Umbilical cord (tissue), 2 donors: ENCODE measurements around the gene IFT81. TPM values are rescaled to one million over a fixed set of nuclear protein-coding genes. Genes with fewer than 3 reads are reported as not detected.
"Not testable (repeated sequence)": the region's sequence is repeated elsewhere in the genome, so short reads cannot be mapped to it uniquely, and the experiment has no call there.

Experiments
- DNase-seq: peaks from one replicate; pipeline ENCODE4 v3.0.0-alpha.2; 2015; ENCODE audit warnings: low spot score
- total RNA-seq: library from RNA; depleted of rRNA; stranded (reverse); fragments of >200 nt; gene quantifications from one replicate; pipeline ENCODE4 v1.2.3, GENCODE V29; 2014; ENCODE audit warnings: low replicate concordance; ENCODE audit not compliant: insufficient read depth

The IFT81 gene
- total RNA-seq, 1 donor from 2014 or later = 34.9 TPM

- DNase-seq = no peak
These were observed 75.4 kb downstream of the IFT81 start for GRCh38 chr12:110199339-110200123.

GRCh38 chr12:110200124-110200417 lies 75.9 kb downstream of the IFT81 start:
- no peak for DNase-seq

- DNase-seq = no peak
These were observed 77.8 kb downstream of the IFT81 start for GRCh38 chr12:110201995-110202394.

- no peak for DNase-seq
These were observed 79.4 kb downstream of the IFT81 start for GRCh38 chr12:110203546-110203945.

- no peak for DNase-seq
These were observed 81.8 kb downstream of the IFT81 start for GRCh38 chr12:110205931-110206330.

- DNase-seq = not testable (repeated sequence)
These were observed 87.7 kb downstream of the IFT81 start for GRCh38 chr12:110211639-110212536.

- no peak for DNase-seq
These were observed 94.0 kb downstream of the IFT81 start for GRCh38 chr12:110217996-110218674.

GRCh38 chr12:110222027-110222426 lies 97.9 kb downstream of the IFT81 start:
- DNase-seq = no peak

- peak; percentile 20 for DNase-seq
These were observed 98.3 kb downstream of the IFT81 start for GRCh38 chr12:110222433-110222832.

GRCh38 chr12:110223777-110224378 lies 99.7 kb downstream of the IFT81 start:
- peak; percentile 42 for DNase-seq

- peak; percentile 82 for DNase-seq
These were observed 100.5 kb downstream of the IFT81 start for GRCh38 chr12:110224379-110225304.

GRCh38 chr12:110227138-110227537 lies 103.0 kb downstream of the IFT81 start:
- DNase-seq = no peak

GRCh38 chr12:110228348-110228747 lies 104.2 kb downstream of the IFT81 start:
- DNase-seq = not testable (repeated sequence)

GRCh38 chr12:110228756-110229155 lies 104.6 kb downstream of the IFT81 start:
- no peak for DNase-seq

- no peak for DNase-seq
These were observed 105.3 kb downstream of the IFT81 start for GRCh38 chr12:110229409-110229808.

- DNase-seq = no peak
These were observed 106.5 kb downstream of the IFT81 start for GRCh38 chr12:110230655-110231054.

GRCh38 chr12:110233212-110233903 lies 109.2 kb downstream of the IFT81 start:
- no peak for DNase-seq

- no peak for DNase-seq
These were observed 110.2 kb downstream of the IFT81 start for GRCh38 chr12:110234331-110234751.

GRCh38 chr12:110234755-110235154 lies 110.6 kb downstream of the IFT81 start:
- DNase-seq = peak; percentile 35

GRCh38 chr12:110235383-110235782 lies 111.2 kb downstream of the IFT81 start:
- no peak for DNase-seq
